ENCODE data around the gene HPDL.

DNA sequence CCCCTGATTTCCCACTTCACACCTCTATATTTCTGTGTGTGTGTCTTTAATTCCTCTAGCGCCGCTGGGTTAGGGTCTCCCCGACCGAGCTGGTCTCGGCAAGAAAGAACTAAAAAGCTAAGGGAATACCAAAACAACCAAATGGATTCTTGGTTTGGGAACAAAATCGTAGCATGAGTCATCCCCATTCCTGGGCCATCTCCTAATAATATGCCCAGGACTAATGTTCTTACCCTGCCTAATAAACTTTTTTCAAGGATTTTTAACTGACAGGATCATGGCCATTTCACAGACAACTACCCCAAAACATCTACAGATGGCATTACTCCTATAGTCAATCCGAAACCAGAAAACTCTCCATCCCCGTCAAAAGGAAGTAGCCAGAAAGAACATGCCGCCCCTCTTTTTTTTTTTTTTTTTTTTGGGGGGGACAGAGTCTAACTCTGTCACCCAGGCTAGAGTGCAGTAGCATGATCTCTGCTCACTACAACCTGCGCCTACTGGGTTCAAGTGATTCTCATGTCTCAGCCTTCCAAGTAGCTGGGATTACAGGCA lies 4.1 kb upstream of the HPDL start:
- TF ChIP-seq, protein P1, sequence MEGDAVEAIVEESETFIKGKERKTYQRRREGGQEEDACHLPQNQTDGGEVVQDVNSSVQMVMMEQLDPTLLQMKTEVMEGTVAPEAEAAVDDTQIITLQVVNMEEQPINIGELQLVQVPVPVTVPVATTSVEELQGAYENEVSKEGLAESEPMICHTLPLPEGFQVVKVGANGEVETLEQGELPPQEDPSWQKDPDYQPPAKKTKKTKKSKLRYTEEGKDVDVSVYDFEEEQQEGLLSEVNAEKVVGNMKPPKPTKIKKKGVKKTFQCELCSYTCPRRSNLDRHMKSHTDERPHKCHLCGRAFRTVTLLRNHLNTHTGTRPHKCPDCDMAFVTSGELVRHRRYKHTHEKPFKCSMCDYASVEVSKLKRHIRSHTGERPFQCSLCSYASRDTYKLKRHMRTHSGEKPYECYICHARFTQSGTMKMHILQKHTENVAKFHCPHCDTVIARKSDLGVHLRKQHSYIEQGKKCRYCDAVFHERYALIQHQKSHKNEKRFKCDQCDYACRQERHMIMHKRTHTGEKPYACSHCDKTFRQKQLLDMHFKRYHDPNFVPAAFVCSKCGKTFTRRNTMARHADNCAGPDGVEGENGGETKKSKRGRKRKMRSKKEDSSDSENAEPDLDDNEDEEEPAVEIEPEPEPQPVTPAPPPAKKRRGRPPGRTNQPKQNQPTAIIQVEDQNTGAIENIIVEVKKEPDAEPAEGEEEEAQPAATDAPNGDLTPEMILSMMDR (IDR thresholded peaks at IDR 0.05 in 4 of 5, conservative IDR thresholded peaks at IDR 0.05 in 1 of 5), result no peak
- no peak for TF ChIP-seq POLR2A (IDR thresholded peaks at IDR 0.05)
